LNCaP clone FGC (cell line): ENCODE data around the gene TSPAN4.

Experiments
- DNase-seq: peaks from one replicate; pipeline ENCODE4 v3.0.0-alpha.2; 2011; ENCODE audit warnings: low read depth
- H3K4me3 ChIP-seq: 2 replicates; pipeline ENCODE4 v1.5.1; 2011; ENCODE audit warnings: mild to moderate bottlenecking, low read depth, low read length, control low read depth
- CTCF ChIP-seq: IDR thresholded peaks from 2 replicates; pipeline ENCODE4 v1.5.1; 2012; ENCODE audit warnings: mild to moderate bottlenecking; ENCODE audit not compliant: control insufficient read depth, insufficient read depth; ENCODE audit errors: extremely low read depth

Gene TSPAN4

GRCh38 chr11:887589-887988 is 44.9 kb downstream of the TSPAN4 start:
- H3K4me3 ChIP-seq = no peak overlapping the region
- TF ChIP-seq CTCF = no peak
- no peak for DNase-seq

DNA sequence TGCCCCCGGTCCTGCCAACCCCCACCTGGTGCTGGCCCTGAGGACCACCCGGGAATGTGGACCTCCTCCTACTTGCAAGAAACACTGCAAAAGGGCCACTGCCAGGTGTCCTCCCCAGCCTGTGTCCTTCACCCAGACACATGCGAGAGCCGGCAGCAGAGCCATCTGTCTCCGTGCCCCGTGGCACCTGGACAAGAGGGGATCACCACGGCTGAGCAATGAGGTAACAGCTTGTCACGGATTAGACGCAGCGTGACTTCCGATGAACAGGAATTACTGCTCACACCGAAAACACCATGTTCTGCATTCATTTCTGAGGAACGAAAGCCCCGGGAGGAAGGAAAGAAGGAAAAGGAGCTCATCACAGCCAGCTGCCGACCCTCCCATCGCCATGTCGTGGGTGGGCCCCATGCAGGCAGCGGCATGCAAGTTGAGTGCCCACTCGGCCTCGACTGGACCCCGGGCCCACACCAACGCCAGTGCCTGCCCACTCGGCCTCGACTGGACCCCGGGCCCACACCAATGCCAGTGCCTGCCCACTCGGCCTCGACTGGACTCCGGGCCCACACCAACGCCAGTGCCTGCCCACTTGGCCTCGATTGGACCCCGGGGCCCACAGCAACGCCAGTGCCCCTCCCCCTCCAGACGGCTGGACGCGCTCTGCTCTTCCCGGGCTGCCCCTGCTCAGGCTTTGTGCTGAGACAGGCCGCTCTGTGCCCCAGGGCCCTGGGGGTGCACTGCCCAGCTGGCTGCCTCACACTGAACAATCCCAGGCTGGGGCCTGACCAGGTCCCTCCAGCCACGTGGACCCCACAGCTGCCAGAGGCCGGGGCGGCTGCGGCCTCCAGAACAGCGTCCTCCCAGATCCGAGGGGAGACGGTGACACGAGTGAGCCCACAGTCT is 45.9 kb downstream of the TSPAN4 start:
- no peak overlapping the region for H3K4me3 ChIP-seq
- TF ChIP-seq CTCF = no peak
- no peak for DNase-seq

- no peak for DNase-seq
Observed at GRCh38 chr11:889257-889656, 46.6 kb downstream of the TSPAN4 start.

GRCh38 chr11:889687-890475 is 47.2 kb downstream of the TSPAN4 start:
- TF ChIP-seq CTCF = no peak
- no peak for DNase-seq

More at GRCh38 chr11:889257-889656, 46.6 kb downstream of the TSPAN4 start:
- no peak overlapping the region for H3K4me3 ChIP-seq
- TF ChIP-seq CTCF = no peak

DNA sequence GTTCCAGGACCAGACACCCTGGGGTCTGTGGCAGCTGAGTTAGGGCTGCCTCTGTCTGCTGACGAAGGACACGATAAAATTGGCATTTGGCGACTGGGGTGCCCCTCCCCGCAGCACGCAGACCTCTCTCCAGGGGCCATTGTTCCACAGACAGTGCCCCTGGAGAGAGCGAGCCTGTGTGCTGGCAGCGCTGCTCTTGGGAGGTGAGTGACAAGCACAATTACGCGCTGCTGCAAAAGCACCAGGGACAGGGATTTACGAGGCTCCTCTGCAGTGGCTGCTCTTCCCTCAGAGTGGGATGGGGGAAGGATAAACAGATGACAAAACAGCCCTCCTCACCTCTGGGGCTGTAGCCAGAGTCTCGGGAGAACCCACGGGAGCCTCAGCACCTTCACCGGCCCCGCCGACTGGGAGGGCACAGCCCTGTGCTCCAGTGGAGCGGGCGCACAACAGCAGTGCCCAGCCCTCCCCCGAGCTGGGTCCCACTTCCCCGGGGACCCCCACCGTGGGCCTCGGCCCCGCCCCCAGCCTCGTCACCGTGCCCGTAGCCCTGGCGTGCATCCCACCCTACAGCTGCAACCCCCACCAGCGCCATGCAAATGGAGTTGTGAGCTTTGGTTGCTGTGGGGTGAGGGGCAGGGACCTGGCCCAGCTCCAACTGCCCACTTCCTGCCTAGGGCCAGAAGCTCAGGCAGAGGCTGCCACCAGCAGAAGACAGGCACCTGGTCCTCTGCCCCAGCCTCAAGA is 48.3 kb downstream of the TSPAN4 start:
- no peak for TF ChIP-seq CTCF
- no peak for DNase-seq
- no peak overlapping the region for H3K4me3 ChIP-seq

More at GRCh38 chr11:889687-890475, 47.2 kb downstream of the TSPAN4 start:
- H3K4me3 ChIP-seq = no peak overlapping the region

GRCh38 chr11:893008-893654 is 50.5 kb downstream of the TSPAN4 start:
- no peak for DNase-seq
- no peak overlapping the region for H3K4me3 ChIP-seq
- no peak for TF ChIP-seq CTCF
